GM18498 (cell line): ENCODE results near the gene GPR65.
A peak's percentile ranks its signal among the peaks of the same experiment; 100 is the strongest.

Experiments
- ATAC-seq: cut with Tn5 transposase; IDR thresholded peaks from one replicate; pipeline ENCODE4 v1.9.1; 2021; ENCODE audit warnings: mild to moderate bottlenecking, moderate library complexity; ENCODE audit not compliant: unreplicated experiment

Gene GPR65

DNA sequence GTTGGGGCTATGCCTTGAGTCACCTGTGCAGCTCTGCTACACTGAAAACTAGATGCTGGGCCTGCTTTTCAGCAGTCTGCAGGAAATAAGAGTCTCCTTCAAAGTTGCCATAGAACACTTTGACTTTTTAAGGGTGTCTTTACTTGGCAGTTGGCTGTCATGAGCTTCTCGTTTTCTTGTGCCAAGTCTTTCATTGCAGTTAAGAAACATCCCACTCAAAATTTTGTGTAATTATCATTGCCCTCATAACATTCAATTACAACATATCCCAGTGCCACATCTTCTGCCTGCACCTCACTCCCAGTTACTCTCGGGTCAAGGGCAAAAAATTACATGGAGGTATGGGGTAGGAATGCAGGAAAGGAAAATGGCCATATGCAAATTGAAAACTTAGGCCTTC is 29.1 kb downstream of the GPR65 start:
- ATAC-seq: no peak

DNA sequence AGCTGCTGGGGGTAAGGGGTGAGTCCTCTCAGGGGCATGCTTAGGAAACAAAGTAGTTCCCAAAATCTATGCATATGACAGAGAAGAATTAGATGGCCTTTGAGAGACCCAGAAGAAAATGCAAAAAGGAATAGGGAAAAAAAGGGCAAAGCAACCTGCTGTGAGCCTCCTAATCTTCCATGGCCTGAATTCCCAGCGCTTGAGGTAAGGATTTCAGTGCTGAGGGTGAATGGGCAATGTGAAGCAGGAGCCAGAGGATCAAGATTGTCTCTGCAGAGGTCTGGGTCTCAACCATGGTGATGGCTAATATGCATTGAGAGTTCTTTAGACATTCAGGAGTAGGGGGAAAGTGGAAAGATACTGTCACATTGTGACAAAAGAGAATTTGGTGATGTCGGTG is 31.5 kb downstream of the GPR65 start:
- no peak for ATAC-seq

DNA sequence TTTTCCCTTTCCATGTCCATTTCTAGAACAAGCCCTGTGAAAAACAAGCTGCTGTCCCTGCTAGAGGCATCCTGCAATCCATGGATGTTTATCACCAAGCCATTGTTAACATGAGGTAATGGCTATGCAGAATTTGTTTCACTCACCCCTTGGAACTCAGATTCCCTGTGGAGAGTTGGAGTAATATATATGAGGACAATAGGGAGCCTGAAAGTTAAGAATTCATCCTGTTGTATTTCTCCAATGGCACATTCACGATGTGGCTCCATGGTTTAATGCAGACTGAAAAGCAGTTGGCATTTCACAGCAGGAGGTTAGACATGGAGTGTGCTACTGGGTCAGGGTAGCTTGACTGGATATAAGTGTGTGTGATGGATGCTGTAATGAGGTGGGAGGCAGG is 32.4 kb downstream of the GPR65 start:
- no peak for ATAC-seq

DNA sequence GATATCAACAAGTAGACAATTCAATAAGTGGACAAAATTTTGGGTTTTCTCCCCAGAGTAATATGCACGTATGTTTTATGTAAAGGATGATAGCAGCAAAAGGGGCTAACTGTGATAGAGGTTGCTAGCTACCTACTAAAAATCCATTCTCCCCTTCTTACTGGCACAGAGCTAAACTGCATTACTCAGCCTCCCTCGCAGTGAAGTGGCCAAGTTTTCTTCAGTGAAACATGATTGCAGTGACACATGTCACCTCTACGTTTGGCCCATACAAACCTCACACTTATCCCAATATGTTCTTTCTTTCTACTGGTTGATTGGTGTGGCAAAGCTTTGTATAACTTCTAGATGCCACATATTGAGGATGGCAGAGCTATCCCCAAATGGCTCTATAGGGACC is 34.3 kb downstream of the GPR65 start:
- ATAC-seq: no peak

DNA sequence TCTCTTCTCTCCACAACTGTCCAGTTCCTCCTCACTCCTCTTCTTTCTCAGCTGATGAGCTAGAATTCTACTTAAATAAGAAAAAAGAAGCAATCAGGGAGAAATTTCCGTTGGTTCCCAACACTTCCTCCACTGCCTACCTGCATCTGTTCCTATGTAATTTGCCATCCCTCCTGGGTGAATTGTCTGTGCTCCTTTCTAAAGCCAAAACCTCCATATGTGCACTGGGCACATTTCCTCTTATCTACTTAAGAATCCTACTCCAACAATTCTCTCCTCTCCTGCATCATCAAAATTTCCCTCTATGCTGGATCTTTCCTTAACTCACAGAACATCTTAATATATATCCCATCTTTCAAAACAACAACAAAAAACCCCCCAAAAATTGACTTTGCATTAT is 35.2 kb downstream of the GPR65 start:
- no peak for ATAC-seq

DNA sequence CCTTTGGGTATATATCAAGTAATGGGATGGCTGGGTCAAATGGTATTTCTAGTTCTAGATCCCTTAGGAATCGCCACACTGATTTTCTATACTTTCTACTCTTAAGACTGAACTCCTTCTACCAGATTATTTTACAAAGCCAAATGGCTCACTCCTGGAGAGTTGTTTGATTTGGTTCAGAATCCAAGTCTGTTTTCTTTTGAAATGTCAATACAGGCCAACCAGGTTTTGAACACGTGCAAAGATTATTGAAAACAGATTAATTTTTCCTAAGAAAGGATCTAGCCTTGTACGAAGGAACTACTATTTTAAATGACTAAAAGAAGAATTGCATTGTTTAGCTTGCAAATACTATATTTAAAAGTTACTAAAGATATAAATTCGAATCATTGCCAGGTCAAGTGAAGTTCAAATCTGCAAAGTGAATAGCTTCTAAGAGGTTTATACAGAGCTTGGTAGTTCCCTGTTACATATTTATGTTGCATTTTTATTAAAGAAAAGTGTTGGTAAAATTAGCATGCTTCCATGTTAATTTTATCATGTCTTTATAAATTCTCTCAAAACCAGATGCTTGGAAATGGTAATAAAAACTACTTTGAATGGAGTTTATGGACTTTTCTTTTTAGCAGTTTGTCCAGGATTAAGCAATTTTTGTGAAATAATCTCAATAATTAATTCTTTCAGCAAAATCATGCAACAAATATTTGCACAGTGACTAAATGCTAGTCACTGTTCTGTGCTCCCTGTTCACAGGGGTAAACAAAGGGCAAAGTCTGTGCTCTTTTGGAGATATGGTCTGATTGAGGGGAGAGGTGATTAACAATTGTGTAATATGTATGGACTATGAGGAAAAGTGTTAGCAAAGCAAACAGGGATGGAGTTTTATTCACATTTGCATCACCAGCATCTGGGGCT is 38.9 kb downstream of the GPR65 start:
- no peak for ATAC-seq

DNA sequence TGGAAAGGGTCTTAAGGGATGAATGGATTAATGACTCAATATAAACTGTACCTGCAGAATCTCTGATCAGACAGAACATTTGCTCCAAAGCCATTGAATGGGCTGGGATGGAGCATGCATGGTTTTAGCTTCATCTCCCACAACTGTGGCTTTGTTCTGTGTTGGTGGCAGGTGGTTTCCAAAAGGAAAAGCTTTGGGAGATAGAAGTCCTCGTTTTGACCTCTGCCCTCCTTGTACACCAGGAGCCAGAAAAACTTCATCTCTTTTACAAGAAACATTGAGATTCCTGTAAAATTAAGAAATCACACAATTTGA is 39.5 kb downstream of the GPR65 start:
- no peak for ATAC-seq

DNA sequence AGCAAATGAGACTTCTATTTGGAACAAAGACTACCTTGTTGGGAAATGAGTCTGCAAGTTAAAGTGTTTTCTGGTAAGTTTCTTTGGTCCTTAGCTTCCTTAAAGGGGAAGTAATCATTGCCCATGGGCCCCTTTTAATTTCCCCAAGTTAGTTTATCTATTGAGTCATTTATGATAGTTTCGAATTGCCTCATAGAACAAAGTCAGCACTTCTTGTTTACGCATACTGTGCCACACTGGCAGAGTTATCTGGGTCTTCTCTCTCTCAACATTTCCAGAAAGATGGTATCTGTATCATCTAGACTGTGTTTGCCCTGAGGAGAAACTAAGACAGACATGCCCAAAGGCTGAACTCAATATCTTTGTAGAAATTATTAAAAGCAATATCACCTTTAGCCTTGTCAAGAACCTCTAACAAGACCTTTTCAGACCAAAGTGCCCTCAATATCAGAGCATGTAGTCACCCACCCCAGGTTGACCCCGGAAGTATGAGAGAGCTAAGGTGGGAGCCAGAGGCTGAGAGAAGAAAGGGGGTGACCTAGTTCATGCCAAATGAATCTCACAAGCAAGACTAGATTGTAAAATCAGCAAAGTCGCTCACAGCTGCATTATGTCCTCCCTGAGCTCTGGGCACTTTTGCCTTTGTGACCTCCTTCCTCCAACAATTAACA is 40.0 kb downstream of the GPR65 start:
- ATAC-seq: peak; percentile 70

DNA sequence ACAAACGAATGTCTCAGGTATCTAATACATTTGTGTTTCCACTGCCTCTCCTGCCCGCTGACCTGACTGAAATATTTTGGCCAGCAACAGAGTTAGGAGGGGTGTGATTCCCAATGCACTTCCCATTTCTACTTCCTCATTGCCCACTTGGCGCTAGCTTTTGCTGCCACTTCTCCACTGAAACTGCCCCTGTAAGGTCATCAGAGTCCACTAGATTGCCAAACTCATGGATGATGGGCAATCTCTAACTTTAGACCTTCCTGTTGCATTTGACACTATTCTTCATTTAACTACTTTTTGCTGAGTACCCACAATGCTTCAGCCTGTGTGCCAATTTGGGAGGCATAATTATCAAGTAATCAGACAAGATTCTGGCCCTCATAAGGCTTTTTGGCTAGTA is 40.8 kb downstream of the GPR65 start:
- ATAC-seq: no peak

DNA sequence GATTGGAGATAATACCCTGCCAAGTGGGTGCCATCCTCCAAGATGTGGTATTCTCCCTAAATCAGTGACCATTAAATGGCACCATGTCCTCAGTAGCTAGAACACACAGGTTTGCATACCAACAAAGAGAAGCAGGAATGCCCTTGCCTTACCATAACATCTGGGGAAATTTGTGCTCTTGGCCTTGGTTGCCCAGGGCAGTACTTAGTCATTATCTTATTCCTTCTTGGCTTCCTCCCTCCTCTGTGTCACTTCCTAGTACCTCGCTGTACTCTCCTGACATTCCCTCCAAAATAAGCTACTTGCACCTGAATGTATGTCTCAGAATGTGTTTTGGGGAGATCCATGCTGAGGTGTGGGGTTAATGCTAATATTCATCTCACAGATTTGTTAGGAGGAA is 43.4 kb downstream of the GPR65 start:
- ATAC-seq: no peak

DNA sequence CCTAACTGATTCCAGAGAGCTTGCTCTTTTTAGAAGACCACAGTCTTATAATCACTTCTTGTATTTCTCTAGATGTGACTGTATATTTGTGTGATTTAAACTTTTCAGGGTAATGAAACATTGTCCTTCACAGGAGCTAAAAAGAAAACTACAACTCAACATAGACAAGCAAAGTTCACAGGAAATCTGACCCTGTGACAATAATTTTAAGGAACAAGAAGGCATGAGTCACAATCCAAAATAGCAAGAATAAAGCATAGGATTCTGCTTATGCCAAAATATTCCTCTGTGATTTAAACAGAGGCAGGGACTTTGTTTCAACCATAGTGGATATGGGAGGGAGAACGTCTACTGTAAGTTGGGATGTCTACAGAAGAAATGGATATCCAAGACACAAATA is 44.3 kb downstream of the GPR65 start:
- ATAC-seq: no peak

DNA sequence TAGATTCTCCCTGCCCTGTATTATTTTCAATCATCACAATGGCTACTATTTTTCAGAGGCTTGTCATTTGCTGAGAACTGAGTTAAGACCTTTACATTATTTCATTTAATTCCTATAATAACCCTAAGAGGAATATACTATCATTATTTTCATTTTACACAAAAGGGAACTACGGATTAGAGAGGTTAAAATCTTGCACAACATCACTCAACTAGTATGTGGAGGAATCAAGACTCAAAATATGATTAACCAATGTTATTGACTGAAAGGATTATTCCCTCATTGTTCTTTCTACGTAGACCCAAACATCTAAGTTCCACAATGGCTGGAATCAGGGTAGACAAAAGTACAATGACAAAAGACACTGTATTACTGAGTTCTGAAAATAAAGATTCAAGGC is 45.0 kb downstream of the GPR65 start:
- ATAC-seq: no peak

DNA sequence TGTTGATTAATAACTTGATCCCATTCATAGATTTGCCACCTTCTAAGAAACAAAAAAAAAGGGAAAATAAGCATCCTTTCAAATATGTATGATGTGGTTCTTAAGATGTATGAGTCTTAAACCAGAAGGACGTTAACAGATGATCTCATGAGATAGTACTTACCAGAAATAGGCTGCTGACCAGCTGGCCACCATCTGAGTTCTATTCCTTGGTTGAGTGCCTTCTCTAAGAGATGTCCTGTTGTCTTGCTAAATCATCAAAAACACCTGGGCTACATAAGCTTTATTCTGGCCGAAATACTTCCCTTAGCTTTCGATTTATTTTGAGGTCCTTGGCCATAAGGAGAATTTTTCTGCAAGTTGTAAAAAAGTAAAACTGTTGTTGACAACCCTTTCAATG is 55.6 kb downstream of the GPR65 start:
- ATAC-seq: no peak

DNA sequence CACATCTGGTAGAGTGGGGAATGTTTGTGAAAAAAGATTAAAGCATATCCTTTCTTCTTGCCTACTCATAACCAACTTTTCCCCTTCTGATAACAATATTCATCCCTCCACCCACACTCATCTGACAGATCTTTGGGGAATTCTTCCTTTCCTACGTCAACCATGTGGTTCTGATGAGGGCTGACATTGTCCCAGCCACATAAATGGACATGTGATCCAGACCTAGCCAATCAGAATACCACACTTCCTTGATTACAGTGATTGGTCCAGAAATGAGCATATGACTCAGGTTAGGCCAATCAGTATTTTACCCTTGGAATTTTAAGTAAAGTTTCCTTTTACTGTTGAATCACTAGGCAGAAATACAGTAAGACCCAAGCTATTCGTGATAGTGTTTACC is 58.9 kb downstream of the GPR65 start:
- no peak for ATAC-seq
